GM12874 (cell line): ENCODE results near the gene CREB3L4.

Experiments
- TF ChIP-seq, protein P1 (sequence below): IDR thresholded peaks from 2 replicates; pipeline ENCODE4 v1.5.1; 2011; ENCODE audit warnings: low read depth, mild to moderate bottlenecking, control low read depth, low read length, moderate library complexity; ENCODE audit not compliant: insufficient read depth

CREB3L4 gene

DNA sequence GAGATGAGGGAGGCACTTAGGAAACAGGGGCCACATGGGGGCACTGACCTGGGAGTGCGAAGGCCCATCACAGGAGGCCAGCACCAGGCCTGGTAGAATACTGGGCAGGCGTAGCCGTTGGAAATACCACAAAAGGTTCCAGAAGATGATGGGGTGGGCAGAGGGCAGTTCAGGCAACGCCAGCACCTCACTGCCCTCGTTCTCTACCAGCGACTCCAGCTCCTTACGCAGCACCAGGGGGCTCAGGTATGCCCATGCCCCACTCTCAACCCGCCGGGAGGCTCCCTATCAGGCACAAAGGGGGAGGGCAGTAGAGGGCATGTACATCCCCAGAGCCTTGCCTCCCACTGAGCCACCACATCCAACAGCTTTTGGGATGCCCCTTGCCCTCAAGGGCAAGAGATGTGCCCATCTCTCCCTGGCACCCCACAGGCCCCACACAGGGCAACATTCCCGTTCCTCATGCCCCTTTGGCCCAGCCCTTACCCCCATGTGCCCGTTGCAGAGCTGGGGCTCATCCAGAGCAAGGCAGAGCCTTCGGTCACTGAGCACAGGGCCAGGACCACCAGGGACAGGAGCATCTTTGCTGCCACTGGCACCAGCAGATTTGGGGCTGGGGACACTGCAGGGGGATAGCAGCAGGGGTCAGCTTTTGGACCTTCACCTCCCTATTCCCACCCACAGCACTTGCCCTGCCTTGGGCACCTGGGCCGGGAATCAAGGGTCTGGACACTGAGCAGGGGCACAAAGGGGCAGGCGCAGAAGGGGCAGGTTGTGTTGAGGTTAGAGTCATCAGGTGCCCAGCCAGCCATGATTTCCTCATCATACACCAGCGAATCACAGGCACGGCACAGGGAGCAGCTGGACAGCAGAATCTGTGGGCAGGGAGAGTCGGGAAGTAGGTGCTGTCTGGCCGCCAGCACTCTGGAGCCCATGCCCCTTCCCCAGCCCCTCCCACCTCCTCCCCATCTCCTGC is 35.3 kb upstream of the CREB3L4 start:
- TF ChIP-seq, protein P1, sequence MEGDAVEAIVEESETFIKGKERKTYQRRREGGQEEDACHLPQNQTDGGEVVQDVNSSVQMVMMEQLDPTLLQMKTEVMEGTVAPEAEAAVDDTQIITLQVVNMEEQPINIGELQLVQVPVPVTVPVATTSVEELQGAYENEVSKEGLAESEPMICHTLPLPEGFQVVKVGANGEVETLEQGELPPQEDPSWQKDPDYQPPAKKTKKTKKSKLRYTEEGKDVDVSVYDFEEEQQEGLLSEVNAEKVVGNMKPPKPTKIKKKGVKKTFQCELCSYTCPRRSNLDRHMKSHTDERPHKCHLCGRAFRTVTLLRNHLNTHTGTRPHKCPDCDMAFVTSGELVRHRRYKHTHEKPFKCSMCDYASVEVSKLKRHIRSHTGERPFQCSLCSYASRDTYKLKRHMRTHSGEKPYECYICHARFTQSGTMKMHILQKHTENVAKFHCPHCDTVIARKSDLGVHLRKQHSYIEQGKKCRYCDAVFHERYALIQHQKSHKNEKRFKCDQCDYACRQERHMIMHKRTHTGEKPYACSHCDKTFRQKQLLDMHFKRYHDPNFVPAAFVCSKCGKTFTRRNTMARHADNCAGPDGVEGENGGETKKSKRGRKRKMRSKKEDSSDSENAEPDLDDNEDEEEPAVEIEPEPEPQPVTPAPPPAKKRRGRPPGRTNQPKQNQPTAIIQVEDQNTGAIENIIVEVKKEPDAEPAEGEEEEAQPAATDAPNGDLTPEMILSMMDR: no peak

DNA sequence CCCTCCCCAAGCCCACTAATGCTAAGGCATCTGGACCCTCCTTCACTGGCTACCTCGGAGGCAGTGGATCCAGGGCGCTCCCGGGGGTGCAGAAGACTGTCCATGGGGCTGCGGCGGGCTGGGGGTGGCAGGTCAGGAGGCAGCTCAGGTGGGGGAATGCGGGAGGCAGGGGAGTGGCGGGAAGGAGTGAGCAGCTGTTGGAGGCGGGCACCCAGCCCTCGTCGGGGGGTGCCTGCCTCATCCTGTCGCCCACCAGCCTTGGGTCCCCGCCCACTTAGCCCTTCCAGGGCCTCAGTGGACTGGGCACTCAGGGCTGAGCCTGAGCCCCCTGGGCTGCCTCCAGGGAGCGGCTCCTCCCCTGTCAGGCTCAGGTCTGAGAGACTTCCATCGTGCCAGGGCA is 34.3 kb upstream of the CREB3L4 start:
- TF ChIP-seq, protein P1: no peak

DNA sequence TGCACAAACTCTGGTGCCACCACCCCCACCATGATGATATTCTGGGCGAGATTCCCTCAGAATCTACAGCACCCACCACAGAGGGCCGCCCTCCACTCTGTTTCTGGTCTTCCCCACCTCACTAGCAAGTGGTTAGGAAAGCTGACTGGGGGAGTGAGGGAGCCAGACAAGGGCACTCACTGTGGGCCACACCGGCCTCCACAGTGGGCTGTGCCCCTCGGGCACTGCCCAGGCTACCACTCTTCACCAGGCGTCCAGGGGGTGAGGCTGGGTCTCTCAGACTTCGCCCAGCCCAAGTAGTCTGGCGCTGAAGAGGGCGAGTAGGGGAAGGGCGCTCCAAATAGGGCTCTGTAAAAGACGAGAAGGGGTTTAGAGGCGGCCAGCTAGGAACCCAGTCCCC is 33.7 kb upstream of the CREB3L4 start:
- TF ChIP-seq, protein P1: no peak

DNA sequence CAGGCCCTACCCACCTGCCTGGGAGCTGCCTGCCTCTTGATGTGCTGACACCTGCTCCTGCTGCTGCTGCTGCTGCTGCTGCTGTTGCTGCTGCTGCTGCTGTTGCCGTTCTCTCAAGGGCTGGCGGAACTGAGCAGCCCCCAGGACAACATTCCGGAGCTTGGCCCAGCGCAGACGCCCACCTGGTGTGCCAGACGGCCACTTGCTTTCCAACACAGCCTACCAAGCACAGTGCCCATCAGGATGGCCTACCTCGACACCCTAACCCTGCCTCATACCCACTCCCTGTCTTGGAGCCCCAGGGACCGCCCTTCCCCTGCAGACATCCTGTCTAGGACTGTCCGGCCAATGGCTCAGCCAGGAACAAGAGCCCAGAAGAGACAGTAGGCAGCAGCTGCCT is 33.0 kb upstream of the CREB3L4 start:
- TF ChIP-seq, protein P1: no peak

DNA sequence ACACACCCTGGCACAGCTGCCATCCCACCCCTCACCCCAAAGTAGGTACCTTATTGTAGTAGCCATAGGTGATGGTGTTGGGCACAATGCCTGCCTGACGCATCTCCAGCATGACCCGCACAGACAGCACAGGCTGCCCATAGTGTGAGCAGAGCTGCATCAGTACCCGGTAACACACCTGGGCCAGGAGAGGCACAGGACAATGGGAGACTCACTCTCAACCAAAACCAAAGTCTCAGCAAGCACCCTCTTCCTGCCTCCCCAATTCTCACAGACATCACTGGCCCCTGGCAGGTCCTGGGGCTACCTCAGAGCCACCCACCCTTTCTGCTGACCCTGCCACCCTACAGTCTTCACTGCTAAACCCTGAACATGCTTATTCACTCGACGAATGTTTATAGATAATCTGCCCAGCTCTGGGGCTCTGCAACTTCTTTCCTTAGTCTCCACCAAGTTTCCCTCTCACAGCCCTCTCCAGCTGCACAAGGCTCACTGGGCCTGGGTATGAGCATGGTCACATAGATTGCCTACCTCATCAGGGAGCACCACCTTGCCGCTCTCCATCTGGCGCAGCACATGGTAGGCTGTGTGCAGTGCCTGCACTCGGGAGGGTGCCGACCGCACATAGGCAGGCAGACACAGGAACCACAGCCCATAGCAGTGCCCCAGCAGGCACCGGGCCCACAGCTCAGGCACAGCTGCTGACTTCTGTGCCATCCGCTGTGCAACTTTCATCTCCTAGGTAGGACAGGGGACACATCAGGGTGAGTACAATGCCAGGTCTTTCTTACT is 31.5 kb upstream of the CREB3L4 start:
- TF ChIP-seq, protein P1: no peak

DNA sequence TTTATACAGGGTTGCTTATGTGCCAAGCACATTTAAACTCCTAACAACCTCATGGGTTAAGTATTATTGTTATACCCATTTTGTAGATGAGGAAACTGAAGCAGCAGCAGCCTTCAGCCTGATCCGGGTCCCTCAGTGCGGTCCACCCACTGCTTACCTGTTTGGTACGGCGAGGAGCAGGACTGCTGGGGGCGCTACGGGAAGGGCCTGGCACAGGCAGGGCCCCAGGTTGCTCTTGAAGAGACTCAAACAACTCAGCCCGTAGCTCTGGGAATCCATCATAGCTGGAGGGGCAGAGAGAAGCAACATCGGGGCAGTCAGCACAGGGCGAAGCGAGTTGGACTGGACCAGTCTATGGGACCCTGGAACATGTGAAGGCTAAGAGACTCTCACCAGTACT is 30.4 kb upstream of the CREB3L4 start:
- TF ChIP-seq, protein P1: no peak

DNA sequence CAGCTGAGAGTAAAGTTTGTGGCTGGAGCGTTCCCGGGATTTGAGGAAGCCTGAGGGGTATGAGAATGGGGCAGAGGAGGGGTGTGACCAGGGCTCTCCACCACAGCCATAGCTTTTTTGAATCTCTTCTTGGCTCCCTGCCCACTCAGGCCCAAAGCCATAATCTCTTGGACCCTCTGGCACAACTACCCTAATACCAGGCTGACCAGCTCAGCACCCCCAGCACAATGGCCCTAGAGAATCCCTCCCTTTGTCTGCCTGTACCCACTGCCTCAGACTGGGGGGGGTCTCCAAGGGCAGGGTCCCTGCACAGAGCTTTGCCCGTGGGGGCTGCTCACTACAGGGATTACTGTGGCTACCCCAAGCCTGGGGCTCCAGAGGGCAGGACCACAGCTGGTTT is 28.7 kb upstream of the CREB3L4 start:
- TF ChIP-seq, protein P1: no peak
